ENCODE data around the gene GLB1L2.
"Not testable (repeated sequence)": the region's sequence is repeated elsewhere in the genome, so short reads cannot be mapped to it uniquely, and the experiment has no call there.

GLB1L2 gene

GRCh38 chr11:134344497-134345236 is 12.9 kb downstream of the GLB1L2 start:
- H3K79me1 ChIP-seq (replicated peaks; ENCODE audit: low read length, poor library complexity, severe bottlenecking); H3K36me3 ChIP-seq (ENCODE audit: control insufficient read depth in 1 of 2, insufficient read depth in 2 of 2, low read depth in 1 of 2, low read length in 2 of 2); H2BK120ac ChIP-seq (ENCODE audit: low read depth, low read length); H3K4ac ChIP-seq (ENCODE audit: low read depth in 1 of 2, low read length in 2 of 2); H3K18ac ChIP-seq (ENCODE audit: low read depth in 1 of 2, low read length in 2 of 2); H3K27ac ChIP-seq (ENCODE audit: low read length, poor library complexity, severe bottlenecking); H3K4me1 ChIP-seq (ENCODE audit: control insufficient read depth, insufficient read depth, low read depth, low read length); H3K14ac ChIP-seq (ENCODE audit: low read length in 2 of 2); H2BK12ac ChIP-seq (ENCODE audit: low read length in 2 of 2); H4K8ac ChIP-seq (ENCODE audit: low read length); H4K91ac ChIP-seq (ENCODE audit: low read length); H3K9me3 ChIP-seq (ENCODE audit: control insufficient read depth, low read length); H3K9ac ChIP-seq (ENCODE audit: low read length); DNase-seq; H2BK5ac ChIP-seq (ENCODE audit: low read depth, low read length, poor library complexity, severe bottlenecking); H3K23ac ChIP-seq (ENCODE audit: low read length in 2 of 2); H3K4me3 ChIP-seq (ENCODE audit: insufficient read depth in 1 of 2, low read depth in 1 of 2, low read length in 2 of 2); H2BK15ac ChIP-seq (ENCODE audit: low read depth, poor library complexity, severe bottlenecking); H3K4me2 ChIP-seq (ENCODE audit: low read length, poor library complexity, severe bottlenecking); H2AK5ac ChIP-seq (ENCODE audit: low read length, severe bottlenecking); H2AFZ ChIP-seq (ENCODE audit: low read depth, low read length): not testable (repeated sequence)
- H3K27me3 ChIP-seq (ENCODE audit: control insufficient read depth in 1 of 2, insufficient read depth in 1 of 2, low read length in 2 of 2) = peaks cover 0 to 12% of the 10 kb centered on the region in 2 experiments
- WGBS = 86% methylated on average over 21 of the region's 28 CpGs

GRCh38 chr11:134345237-134345550 is 13.4 kb downstream of the GLB1L2 start:
- peaks cover 0 to 13% of the 10 kb centered on the region in 2 experiments for H3K27me3 ChIP-seq (ENCODE audit: control insufficient read depth in 1 of 2, insufficient read depth in 1 of 2, low read length in 2 of 2)
- H3K27ac ChIP-seq (ENCODE audit: low read length, poor library complexity, severe bottlenecking) = no peak overlapping the region
- H3K4me1 ChIP-seq (ENCODE audit: control insufficient read depth, insufficient read depth, low read depth, low read length) = no peaks in the 10 kb centered on the region
- H3K18ac ChIP-seq (ENCODE audit: low read depth in 1 of 2, low read length in 2 of 2) = no peak overlapping the region
- no peak overlapping the region for H3K9ac ChIP-seq (ENCODE audit: low read length)
- DNase-seq = no peak
- H3K4me2 ChIP-seq (ENCODE audit: low read length, poor library complexity, severe bottlenecking) = no peak overlapping the region
- no peak overlapping the region for H4K91ac ChIP-seq (ENCODE audit: low read length)
- H2AK5ac ChIP-seq (ENCODE audit: low read length, severe bottlenecking) = no peak overlapping the region
- 76% methylated on average over 4 of the region's 4 CpGs for WGBS
- H2BK120ac ChIP-seq (ENCODE audit: low read depth, low read length) = no peak overlapping the region
- no peak overlapping the region for H2BK12ac ChIP-seq (ENCODE audit: low read length in 2 of 2)
- H3K14ac ChIP-seq (ENCODE audit: low read length in 2 of 2) = no peak overlapping the region
- no peak overlapping the region for H3K4ac ChIP-seq (ENCODE audit: low read depth in 1 of 2, low read length in 2 of 2)
- H2AFZ ChIP-seq (ENCODE audit: low read depth, low read length) = no peak overlapping the region
- H3K36me3 ChIP-seq (ENCODE audit: control insufficient read depth in 1 of 2, insufficient read depth in 2 of 2, low read depth in 1 of 2, low read length in 2 of 2) = no peaks in the 10 kb centered on the region
- H3K4me3 ChIP-seq (ENCODE audit: insufficient read depth in 1 of 2, low read depth in 1 of 2, low read length in 2 of 2) = no peak overlapping the region
- no peaks in the 10 kb centered on the region for H3K79me1 ChIP-seq (replicated peaks; ENCODE audit: low read length, poor library complexity, severe bottlenecking)
- H4K8ac ChIP-seq (ENCODE audit: low read length) = no peak overlapping the region
- no peak overlapping the region for H3K23ac ChIP-seq (ENCODE audit: low read length in 2 of 2)
- H2BK15ac ChIP-seq (ENCODE audit: low read depth, poor library complexity, severe bottlenecking) = no peak overlapping the region
- H3K9me3 ChIP-seq (ENCODE audit: control insufficient read depth, low read length) = no peaks in the 10 kb centered on the region
- no peak overlapping the region for H2BK5ac ChIP-seq (ENCODE audit: low read depth, low read length, poor library complexity, severe bottlenecking)

GRCh38 chr11:134346101-134346975 is 14.6 kb downstream of the GLB1L2 start:
- H2BK5ac ChIP-seq (ENCODE audit: low read depth, low read length, poor library complexity, severe bottlenecking) = no peak overlapping the region
- no peaks in the 10 kb centered on the region for H3K79me1 ChIP-seq (replicated peaks; ENCODE audit: low read length, poor library complexity, severe bottlenecking)
- H2AFZ ChIP-seq (ENCODE audit: low read depth, low read length) = no peak overlapping the region
- no peak overlapping the region for H3K4me2 ChIP-seq (ENCODE audit: low read length, poor library complexity, severe bottlenecking)
- H3K4me3 ChIP-seq (ENCODE audit: insufficient read depth in 1 of 2, low read depth in 1 of 2, low read length in 2 of 2) = no peak overlapping the region
- no peak overlapping the region for H2BK12ac ChIP-seq (ENCODE audit: low read length in 2 of 2)
- no peak overlapping the region for H4K91ac ChIP-seq (ENCODE audit: low read length)
- no peak overlapping the region for H3K18ac ChIP-seq (ENCODE audit: low read depth in 1 of 2, low read length in 2 of 2)
- H3K27ac ChIP-seq (ENCODE audit: low read length, poor library complexity, severe bottlenecking) = no peak overlapping the region
- no peak overlapping the region for H3K4ac ChIP-seq (ENCODE audit: low read depth in 1 of 2, low read length in 2 of 2)
- WGBS = 79% methylated on average over 19 of the region's 22 CpGs
- peaks cover 0 to 17% of the 10 kb centered on the region in 2 experiments for H3K27me3 ChIP-seq (ENCODE audit: control insufficient read depth in 1 of 2, insufficient read depth in 1 of 2, low read length in 2 of 2)
- H2BK15ac ChIP-seq (ENCODE audit: low read depth, poor library complexity, severe bottlenecking) = no peak overlapping the region
- H3K36me3 ChIP-seq (ENCODE audit: control insufficient read depth in 1 of 2, insufficient read depth in 2 of 2, low read depth in 1 of 2, low read length in 2 of 2) = no peaks in the 10 kb centered on the region
- no peak overlapping the region for H3K9ac ChIP-seq (ENCODE audit: low read length)
- no peaks in the 10 kb centered on the region for H3K9me3 ChIP-seq (ENCODE audit: control insufficient read depth, low read length)
- H3K4me1 ChIP-seq (ENCODE audit: control insufficient read depth, insufficient read depth, low read depth, low read length) = no peaks in the 10 kb centered on the region
- no peak overlapping the region for H2BK120ac ChIP-seq (ENCODE audit: low read depth, low read length)
- no peak overlapping the region for H4K8ac ChIP-seq (ENCODE audit: low read length)
- no peak overlapping the region for H3K23ac ChIP-seq (ENCODE audit: low read length in 2 of 2)
- no peak for DNase-seq
- no peak overlapping the region for H2AK5ac ChIP-seq (ENCODE audit: low read length, severe bottlenecking)
- no peak overlapping the region for H3K14ac ChIP-seq (ENCODE audit: low read length in 2 of 2)

GRCh38 chr11:134346976-134347350 is 15.2 kb downstream of the GLB1L2 start:
- Histone ChIP-seq H2BK12ac (ENCODE audit: low read length in 2 of 2) (no peak overlapping the region), H3K4me1 (ENCODE audit: control insufficient read depth, insufficient read depth, low read depth, low read length) (no peaks in the 10 kb centered on the region), H3K9ac (ENCODE audit: low read length) (no peak overlapping the region), H3K27me3 (ENCODE audit: control insufficient read depth in 1 of 2, insufficient read depth in 1 of 2, low read length in 2 of 2) (peaks cover 0 to 17% of the 10 kb centered on the region in 2 experiments), H2BK15ac (ENCODE audit: low read depth, poor library complexity, severe bottlenecking) (no peak overlapping the region), H3K79me1 (replicated peaks; ENCODE audit: low read length, poor library complexity, severe bottlenecking) (no peaks in the 10 kb centered on the region), H3K23ac (ENCODE audit: low read length in 2 of 2) (no peak overlapping the region), H2AK5ac (ENCODE audit: low read length, severe bottlenecking) (no peak overlapping the region), H3K9me3 (ENCODE audit: control insufficient read depth, low read length) (no peaks in the 10 kb centered on the region), H2AFZ (ENCODE audit: low read depth, low read length) (no peak overlapping the region), H4K8ac (ENCODE audit: low read length) (no peak overlapping the region), H3K27ac (ENCODE audit: low read length, poor library complexity, severe bottlenecking) (no peak overlapping the region), H2BK120ac (ENCODE audit: low read depth, low read length) (no peak overlapping the region), H3K4me2 (ENCODE audit: low read length, poor library complexity, severe bottlenecking) (no peak overlapping the region), H3K36me3 (ENCODE audit: control insufficient read depth in 1 of 2, insufficient read depth in 2 of 2, low read depth in 1 of 2, low read length in 2 of 2) (no peaks in the 10 kb centered on the region), H4K91ac (ENCODE audit: low read length) (no peak overlapping the region), H3K18ac (ENCODE audit: low read depth in 1 of 2, low read length in 2 of 2) (no peak overlapping the region), H3K14ac (ENCODE audit: low read length in 2 of 2) (no peak overlapping the region), H2BK5ac (ENCODE audit: low read depth, low read length, poor library complexity, severe bottlenecking) (no peak overlapping the region), H3K4ac (ENCODE audit: low read depth in 1 of 2, low read length in 2 of 2) (no peak overlapping the region), H3K4me3 (ENCODE audit: insufficient read depth in 1 of 2, low read depth in 1 of 2, low read length in 2 of 2) (no peak overlapping the region)
- no peak for DNase-seq
- 69% methylated on average over 5 of the region's 5 CpGs for WGBS

Measured in mesenchymal stem cell (in vitro differentiated cells and primary cell).